Ovary (tissue), 3 donors: ENCODE measurements around the gene KCNJ6.

Experiments
- CTCF ChIP-seq, 3 donors: fragments of 450-650 bp in 2 of 3; fragments of 200-600 bp in 1 of 3; IDR thresholded peaks; one replicate each; pipeline versions ENCODE4 v1.5.1 to v1.8.0; 2016 to 2022; ENCODE audit warnings: antibody characterized with exemption in 3 of 3, mild to moderate bottlenecking in 1 of 3
- POLR2A ChIP-seq: fragments of 450-650 bp; IDR thresholded peaks from one replicate; pipeline ENCODE4 v1.6.1; 2017; ENCODE audit warnings: antibody characterized with exemption, mild to moderate bottlenecking, moderate library complexity
- donor health status: DM: no; HTN: no; CAD: no.

GRCh38 chr21:37695111-37695510, 221.1 kb downstream of the KCNJ6 start:
- TF ChIP-seq CTCF (IDR thresholded peaks at IDR 0.05) (no peak), POLR2A (no peak)
